ENCODE data around the gene CPNE5. TPM values are rescaled to one million over a fixed set of nuclear protein-coding genes. Genes with fewer than 3 reads are reported as not detected.

The CPNE5 gene
- total RNA-seq, 1 experiment from 2014 or later: not detected

- DNase-seq (no peak), ATAC-seq (no peak)
- H3K79me2 ChIP-seq (ENCODE audit: low read length): no peaks in the 10 kb centered on the region
- no peak overlapping the region for H3K4me3 ChIP-seq (ENCODE audit: low read length)
- intact Hi-C loops (cut with micrococcal nuclease): no loop called here
- no peaks in the 10 kb centered on the region for H3F3A ChIP-seq (ENCODE audit: low read length, unreplicated experiment)
- H4K20me1 ChIP-seq (ENCODE audit: low read length): no peaks in the 10 kb centered on the region
- H3K36me3 ChIP-seq (ENCODE audit: low read depth, low read length): no peaks in the 10 kb centered on the region
- no peaks in the 10 kb centered on the region for H3K9me2 ChIP-seq (replicated peaks; ENCODE audit: low read length)
- no peak overlapping the region for H2AFZ ChIP-seq (ENCODE audit: low read length)
- no TSS peak for BruUV-seq (replicated peaks)
- POLR2A ChIA-PET (ENCODE audit: unreplicated experiment): no interaction called here
- CTCF ChIA-PET: no interaction called here
- H3K9me3 ChIP-seq (ENCODE audit: low read length): no peaks in the 10 kb centered on the region
- H3K27me3 ChIP-seq (ENCODE audit: low read length): 0 out of 2 replicates have a peak, but pooled peaks cover 10% of the 10 kb centered on the region
- no peak overlapping the region for H3K9ac ChIP-seq (ENCODE audit: low read length)
- H3K27ac ChIP-seq (ENCODE audit: low read length): no peak overlapping the region
- no peaks in the 10 kb centered on the region for H3K4me1 ChIP-seq (ENCODE audit: insufficient read depth, low read length)
- no peak for TF ChIP-seq EZH2phosphoT487 (IDR thresholded peaks at IDR 0.05; ENCODE audit: borderline replicate concordance, low read length)
- no peak for TF ChIP-seq EZH2 (IDR thresholded peaks at IDR 0.05; ENCODE audit: low read length, unreplicated experiment)
- no peak for TF ChIP-seq CTCF (conservative IDR thresholded peaks at IDR 0.05; ENCODE audit: low read depth, low read length)
- no peak overlapping the region for H3K4me2 ChIP-seq (ENCODE audit: low read length)
Measured at GRCh38 chr6:36776167-36776566, 63.1 kb downstream of the CPNE5 start.

- TF ChIP-seq EZH2phosphoT487 (IDR thresholded peaks at IDR 0.05; ENCODE audit: borderline replicate concordance, low read length) (no peak), CTCF (conservative IDR thresholded peaks at IDR 0.05; ENCODE audit: low read depth, low read length) (no peak), EZH2 (IDR thresholded peaks at IDR 0.05; ENCODE audit: low read length, unreplicated experiment) (no peak)
- BruUV-seq (replicated peaks): no TSS peak
Measured at GRCh38 chr6:36774331-36774730, 64.9 kb downstream of the CPNE5 start.

GRCh38 chr6:36772397-36772796 lies 66.8 kb downstream of the CPNE5 start:
- Histone ChIP-seq H3K9ac (ENCODE audit: low read length) (no peak overlapping the region), H3K36me3 (ENCODE audit: low read depth, low read length) (no peaks in the 10 kb centered on the region), H3K9me2 (replicated peaks; ENCODE audit: low read length) (no peaks in the 10 kb centered on the region), H3K27me3 (ENCODE audit: low read length) (0 out of 2 replicates have a peak, but pooled peaks cover 3% of the 10 kb centered on the region), H3K27ac (ENCODE audit: low read length) (no peak overlapping the region), H2AFZ (ENCODE audit: low read length) (no peak overlapping the region), H3K4me1 (ENCODE audit: insufficient read depth, low read length) (peaks cover 25% of the 10 kb centered on the region), H3K4me2 (ENCODE audit: low read length) (no peak overlapping the region), H3K79me2 (ENCODE audit: low read length) (no peaks in the 10 kb centered on the region), H3K9me3 (ENCODE audit: low read length) (no peaks in the 10 kb centered on the region), H3F3A (ENCODE audit: low read length, unreplicated experiment) (peaks cover 4% of the 10 kb centered on the region), H4K20me1 (ENCODE audit: low read length) (no peaks in the 10 kb centered on the region), H3K4me3 (ENCODE audit: low read length) (no peak overlapping the region)
- TF ChIP-seq EZH2 (IDR thresholded peaks at IDR 0.05; ENCODE audit: low read length, unreplicated experiment) (no peak), EZH2phosphoT487 (IDR thresholded peaks at IDR 0.05; ENCODE audit: borderline replicate concordance, low read length) (no peak), CTCF (conservative IDR thresholded peaks at IDR 0.05; ENCODE audit: low read depth, low read length) (no peak)
- intact Hi-C loops (cut with micrococcal nuclease): no loop called here
- CTCF ChIA-PET: no interaction called here
- ATAC-seq: no peak
- no peak for DNase-seq
- POLR2A ChIA-PET (ENCODE audit: unreplicated experiment): no interaction called here
- no TSS peak for BruUV-seq (replicated peaks)

More at GRCh38 chr6:36774331-36774730, 64.9 kb downstream of the CPNE5 start:
- no peaks in the 10 kb centered on the region for H4K20me1 ChIP-seq (ENCODE audit: low read length)
- H3K4me3 ChIP-seq (ENCODE audit: low read length): no peak overlapping the region
- POLR2A ChIA-PET (ENCODE audit: unreplicated experiment): interaction anchor here (0.5 kb wide), 1 partner anchor 9 kb away, joined by 7 read pairs; no protein-coding TSS in a partner anchor
- intact Hi-C loops (cut with micrococcal nuclease): no loop called here
- CTCF ChIA-PET: no interaction called here
- H3F3A ChIP-seq (ENCODE audit: low read length, unreplicated experiment): peaks cover 4% of the 10 kb centered on the region
- ATAC-seq (no peak), DNase-seq (no peak)
- no peak overlapping the region for H3K9ac ChIP-seq (ENCODE audit: low read length)
- 0 out of 2 replicates have a peak, but pooled peaks cover 10% of the 10 kb centered on the region for H3K27me3 ChIP-seq (ENCODE audit: low read length)
- H3K9me2 ChIP-seq (replicated peaks; ENCODE audit: low read length): no peaks in the 10 kb centered on the region
- H3K36me3 ChIP-seq (ENCODE audit: low read depth, low read length): no peaks in the 10 kb centered on the region
- no peaks in the 10 kb centered on the region for H3K9me3 ChIP-seq (ENCODE audit: low read length)
- peaks cover 15% of the 10 kb centered on the region for H3K4me1 ChIP-seq (ENCODE audit: insufficient read depth, low read length)
- no peak overlapping the region for H3K27ac ChIP-seq (ENCODE audit: low read length)
- no peaks in the 10 kb centered on the region for H3K79me2 ChIP-seq (ENCODE audit: low read length)
- no peak overlapping the region for H3K4me2 ChIP-seq (ENCODE audit: low read length)
- H2AFZ ChIP-seq (ENCODE audit: low read length): no peak overlapping the region
